Suppressor macrophage (primary cell): Measurements from ENCODE around the gene EMC1.
"Not testable (repeated sequence)": the region's sequence is repeated elsewhere in the genome, so short reads cannot be mapped to it uniquely, and the experiment has no call there.

Source experiments
- DNase-seq, 4 experiments: peaks; one replicate each; pipeline ENCODE4 v3.0.0-alpha.2; 2020 to 2022
- total RNA-seq, 17 experiments: gene quantifications; one replicate each; lab custom pipeline; 2026; ENCODE audit warnings: mixed read lengths in 6 of 17, inconsistent platforms in 3 of 17; lab: John Stamatoyannopoulos, UW

EMC1 gene
- total RNA-seq, result 59.7 to 186 (median 127) reads per million in 17 experiments

DNA sequence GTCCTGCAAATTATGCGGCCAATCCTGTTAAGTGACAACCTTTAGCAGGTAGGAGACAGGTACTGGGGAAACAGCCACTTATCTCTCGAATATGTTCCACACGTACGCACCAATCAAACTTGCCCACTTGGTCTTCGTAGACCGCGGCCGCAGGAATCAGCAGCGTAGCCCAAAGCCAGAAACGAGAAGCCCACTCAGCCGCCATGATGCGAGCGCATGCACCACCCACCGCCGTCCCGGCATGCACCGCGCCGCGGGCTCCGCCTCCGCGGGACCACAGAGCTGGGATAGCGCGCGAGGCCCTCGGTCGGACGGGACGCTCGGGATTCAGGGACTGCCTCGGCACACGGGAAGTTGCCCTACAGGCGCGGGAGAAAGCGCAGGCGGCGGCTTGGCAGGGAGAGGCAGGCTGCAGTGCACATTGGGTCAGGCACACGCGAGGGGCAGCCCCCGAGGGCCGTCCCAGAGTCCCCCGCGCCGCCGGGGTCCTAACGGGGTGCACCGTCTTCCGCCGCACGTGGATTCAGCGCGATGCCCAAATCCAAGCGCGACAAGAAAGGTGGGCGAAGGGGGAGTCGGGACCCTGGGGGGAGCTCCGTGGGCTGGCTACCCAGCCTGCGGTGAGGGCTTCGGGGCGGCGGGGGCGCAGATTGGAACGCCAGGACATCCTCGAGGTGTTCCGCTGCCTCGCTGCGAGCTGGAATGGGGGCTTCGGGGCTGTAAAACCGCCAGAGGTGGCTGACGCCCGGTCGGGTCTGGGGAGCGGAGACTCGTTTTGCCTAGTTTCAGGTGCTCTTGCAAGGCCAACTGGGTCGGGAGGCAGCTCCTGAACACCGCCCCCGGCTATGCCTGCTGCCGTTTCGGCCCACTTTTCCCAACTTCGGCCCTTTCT, at the start of gene EMC1, which contains the start of gene MRTO4:
Gene EMC1 (minus strand): TSS at position 220 of the 892 bp plus-strand sequence. CDS start 15 bp downstream, at position 205.
Gene MRTO4 (plus strand): TSS at position 501 of the 892 bp plus-strand sequence. CDS start 31 bp downstream, at position 532.
- peak; percentile 93 to 97 (median 94) for DNase-seq

DNA sequence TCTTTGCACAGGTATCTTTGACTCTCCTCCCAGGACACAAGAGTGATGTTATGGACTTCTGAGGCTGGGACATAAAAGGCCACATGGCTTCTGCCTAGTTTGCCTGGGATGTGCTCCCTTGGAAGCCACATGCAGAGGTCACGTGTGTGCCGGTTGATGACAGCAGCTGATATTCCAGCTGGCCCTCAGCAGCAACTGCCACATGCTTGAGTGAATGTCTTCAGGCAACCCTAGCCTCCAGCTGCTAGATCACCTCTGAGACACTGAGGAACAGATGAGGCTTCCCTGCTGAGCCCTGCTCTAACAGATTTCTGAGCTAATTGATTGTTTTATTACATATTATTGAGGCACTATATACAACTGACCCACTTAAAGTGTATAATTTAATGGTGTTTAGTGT, 48.9 kb upstream of the EMC1 start:
- DNase-seq, result no peak

DNA sequence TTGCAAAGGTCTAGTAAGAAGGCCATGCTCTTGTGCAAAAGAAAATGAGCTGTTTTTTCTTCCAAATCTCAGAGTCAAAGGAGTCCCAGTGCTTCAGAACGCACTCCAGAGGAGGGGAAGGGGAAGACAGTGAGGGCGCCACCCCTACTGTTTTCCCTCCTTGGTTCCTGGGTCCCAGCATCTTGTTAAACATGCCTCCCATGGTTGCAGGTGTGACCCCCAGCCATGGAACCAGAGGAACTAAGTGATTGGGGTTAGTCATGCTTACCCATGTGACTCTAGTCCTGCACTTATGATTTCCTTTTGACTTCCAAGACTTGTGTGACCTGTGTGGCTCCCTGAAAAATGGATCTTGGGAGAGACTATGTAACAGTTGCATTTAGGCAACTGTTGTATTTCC, 43.3 kb upstream of the EMC1 start:
- DNase-seq, result no peak

DNA sequence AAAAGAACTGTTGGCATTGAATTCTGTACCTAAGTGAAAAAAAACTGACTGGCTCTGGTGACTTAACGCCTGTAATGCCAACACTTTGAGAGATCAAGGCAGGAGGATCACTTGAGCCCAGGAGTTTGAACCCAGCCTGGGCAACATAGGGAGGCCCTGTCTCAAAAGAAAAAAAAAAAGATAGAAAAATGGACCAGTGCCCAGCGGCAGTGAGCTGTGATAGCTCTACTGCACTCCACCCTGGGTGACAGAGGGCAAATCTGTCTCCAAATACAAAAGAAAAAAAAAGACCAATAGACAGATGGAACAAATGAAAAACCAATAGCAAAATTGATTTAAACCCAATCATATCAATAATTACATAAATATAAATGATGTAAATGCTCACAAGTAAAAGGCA, 37.9 kb upstream of the EMC1 start:
- no peak for DNase-seq

DNA sequence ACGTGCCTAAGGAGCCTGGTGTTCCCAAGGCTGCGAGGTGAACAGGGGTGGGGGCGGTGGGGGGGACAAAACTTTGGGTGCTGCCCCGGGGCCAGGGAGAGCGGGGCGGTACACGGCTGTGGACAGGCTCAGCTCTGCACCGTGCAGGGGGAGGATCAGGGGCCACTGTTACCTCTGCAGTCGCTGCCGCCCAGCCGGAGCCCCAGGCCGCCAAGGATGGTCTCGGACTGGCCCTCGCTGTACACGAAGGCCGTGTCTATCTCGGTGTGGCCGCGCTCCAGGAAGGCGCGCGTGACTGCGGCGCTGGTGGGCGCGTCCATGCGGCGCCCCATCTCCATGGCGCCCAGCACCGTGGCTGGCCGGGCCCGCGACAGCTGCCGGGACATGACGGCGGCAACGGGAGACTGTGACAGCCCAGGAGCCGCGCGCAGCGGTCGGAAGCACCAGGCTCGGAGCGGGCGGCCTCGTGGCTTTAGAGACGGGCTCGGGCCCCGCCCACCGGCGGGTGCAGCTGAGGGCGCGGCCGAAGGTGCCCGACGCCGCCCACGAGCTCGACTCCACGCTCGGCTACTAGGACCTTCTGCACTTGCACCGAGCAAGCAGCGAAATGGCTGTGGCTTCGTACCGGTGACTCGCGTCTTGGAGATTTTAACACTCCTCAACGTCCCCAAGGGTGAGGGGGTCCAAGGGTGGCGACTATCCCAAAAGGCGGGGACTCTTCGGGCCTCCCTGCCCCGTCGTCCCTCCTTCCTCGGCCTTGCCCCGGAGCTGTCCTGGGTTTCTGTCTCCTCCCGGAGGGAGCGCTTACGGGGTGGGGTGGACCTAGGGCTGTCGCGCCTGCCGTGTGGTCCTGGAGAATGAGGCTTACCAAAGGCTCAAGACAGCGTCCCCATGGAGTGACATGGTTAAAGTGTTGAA, 37.3 kb upstream of the EMC1 start, which contains the start of gene AKR7A3:
Gene AKR7A3 (minus strand): TSS at position 447 of the 918 bp plus-strand sequence. CDS start 61 bp downstream, at position 386.
- peak; percentile 67 to 91 (median 78) for DNase-seq

DNA sequence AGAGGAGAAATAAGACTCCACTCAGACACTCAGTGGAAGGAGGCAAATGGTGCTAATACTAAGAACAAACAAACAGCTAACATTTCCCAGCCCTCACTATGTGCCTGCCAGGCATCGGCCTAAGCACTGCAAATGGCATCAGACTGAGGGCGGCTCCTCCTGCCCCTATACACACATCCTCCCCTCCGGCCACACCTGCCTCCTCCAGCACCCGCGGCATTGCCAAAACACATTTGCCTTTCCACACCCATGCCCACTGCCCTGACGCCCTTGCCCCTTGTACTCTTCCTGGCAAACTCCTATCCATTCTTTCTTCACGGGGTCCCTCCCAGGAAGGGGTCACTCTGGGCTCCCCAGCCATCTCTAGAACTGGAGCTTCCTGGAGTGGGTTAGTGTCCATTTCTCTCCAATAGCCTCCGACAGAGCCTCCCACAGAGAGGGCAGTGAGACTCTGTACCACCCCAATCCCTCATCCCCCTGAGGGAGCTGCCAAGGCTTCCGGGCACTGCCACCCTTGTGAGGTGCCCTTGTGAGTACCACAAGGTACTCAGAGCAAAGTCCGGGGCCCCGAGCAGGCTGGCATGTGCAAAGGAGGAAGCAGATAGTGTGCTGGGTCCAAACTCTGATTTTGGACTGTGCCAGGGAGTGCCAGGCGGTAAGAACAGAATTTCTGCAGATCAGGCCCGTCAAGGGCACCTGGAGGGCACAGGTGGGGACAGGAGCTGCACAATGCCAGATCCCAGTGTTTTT, 36.3 kb upstream of the EMC1 start:
- no peak for DNase-seq

DNA sequence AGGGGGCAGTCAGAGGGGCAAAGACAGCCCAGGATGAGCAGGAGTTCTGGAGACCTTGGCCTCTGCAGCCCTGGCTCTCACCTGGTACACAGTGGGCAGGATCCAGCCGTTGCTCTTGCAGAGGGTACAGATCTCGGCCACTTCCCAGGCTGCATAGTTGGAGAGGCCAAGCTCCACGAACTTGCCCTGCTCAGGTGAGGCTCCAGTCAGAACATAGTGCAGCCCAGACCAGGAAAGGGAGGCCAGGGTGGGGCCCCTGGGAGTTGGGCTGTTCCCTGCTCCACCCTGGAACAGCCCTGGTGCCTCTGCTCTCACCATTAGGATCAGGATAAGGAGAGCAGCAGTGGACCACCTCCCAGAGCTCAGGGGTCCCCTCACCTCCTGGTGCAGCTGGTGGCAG, 34.5 kb upstream of the EMC1 start:
- not testable (repeated sequence) for DNase-seq

DNA sequence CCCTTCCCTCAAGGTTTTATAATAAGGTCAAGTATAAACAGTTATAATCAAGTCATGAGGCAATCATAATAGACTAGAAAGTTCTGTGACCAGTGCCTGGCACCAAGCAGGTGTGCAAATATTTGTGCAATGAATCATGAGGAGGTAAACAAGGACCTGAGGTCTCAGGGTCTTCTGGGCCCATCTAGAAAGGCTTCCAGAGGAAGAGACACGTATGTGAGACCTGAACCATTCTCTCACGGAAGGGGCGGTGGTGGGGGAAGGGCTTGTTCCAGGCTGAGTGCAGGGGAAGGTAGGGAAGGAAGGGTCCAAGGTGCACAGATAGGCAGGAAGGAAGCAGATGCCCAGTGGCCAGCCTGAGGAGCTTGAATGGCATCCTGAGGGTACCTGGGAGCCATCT, 34.0 kb upstream of the EMC1 start:
- not testable (repeated sequence) for DNase-seq

DNA sequence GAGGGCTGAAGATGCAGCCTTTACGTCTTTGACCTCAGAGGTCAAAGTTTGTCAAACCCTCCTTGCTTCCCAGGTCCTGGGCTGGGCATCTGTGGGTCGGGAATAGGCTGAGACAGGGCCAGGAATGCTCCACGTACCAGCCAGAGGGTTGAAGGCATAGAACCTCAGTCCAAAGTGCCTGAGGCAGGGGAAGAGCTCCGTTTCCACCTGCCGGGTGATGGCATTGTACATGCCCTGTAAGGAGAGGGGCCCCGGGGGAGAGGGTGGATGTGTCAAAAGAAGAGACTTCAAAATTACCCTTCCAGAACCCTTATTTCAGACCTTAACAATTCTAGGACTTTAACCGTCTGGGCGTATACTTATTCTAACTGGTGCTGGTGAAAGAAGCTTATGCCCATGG, 33.6 kb upstream of the EMC1 start:
- DNase-seq, result no peak

DNA sequence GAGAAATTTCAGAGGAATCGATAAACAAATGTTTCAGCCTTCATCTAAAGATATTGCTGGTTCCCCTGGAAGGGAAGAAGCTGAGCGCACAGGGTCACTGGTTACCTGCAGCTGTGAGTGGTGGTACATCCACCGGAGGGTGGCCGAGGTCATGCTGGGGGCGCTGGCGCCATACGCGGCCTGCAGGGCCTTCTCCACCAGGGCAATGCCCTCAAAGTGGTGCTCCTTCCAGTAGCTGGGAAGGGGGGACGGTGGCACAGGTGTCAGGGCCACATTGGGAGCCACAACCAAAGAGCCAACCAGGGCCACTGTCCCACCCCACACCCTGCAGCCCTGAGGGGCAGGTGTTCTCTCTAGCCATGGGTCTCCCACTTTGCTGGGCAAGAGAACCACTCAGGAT, 32.6 kb upstream of the EMC1 start:
- DNase-seq, result no peak

DNA sequence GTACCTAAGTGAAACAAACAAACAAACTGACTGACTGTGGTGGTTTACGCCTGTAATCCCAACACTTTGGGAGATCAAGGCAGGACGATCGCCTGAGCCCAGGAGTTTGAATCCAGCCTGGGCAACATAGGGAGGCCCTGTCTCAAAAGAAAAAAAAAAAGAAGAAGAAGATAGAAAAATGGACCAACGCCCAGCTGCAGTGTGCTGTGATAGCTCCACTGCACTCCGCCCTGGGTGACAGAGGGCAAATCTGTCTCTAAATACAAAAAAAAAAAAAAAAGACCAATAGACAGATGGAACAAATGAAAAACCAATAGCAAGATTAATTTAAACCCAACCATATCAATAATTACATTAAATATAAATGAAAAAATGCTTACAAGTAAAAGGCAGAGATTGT, 23.3 kb upstream of the EMC1 start:
- DNase-seq, result no peak

DNA sequence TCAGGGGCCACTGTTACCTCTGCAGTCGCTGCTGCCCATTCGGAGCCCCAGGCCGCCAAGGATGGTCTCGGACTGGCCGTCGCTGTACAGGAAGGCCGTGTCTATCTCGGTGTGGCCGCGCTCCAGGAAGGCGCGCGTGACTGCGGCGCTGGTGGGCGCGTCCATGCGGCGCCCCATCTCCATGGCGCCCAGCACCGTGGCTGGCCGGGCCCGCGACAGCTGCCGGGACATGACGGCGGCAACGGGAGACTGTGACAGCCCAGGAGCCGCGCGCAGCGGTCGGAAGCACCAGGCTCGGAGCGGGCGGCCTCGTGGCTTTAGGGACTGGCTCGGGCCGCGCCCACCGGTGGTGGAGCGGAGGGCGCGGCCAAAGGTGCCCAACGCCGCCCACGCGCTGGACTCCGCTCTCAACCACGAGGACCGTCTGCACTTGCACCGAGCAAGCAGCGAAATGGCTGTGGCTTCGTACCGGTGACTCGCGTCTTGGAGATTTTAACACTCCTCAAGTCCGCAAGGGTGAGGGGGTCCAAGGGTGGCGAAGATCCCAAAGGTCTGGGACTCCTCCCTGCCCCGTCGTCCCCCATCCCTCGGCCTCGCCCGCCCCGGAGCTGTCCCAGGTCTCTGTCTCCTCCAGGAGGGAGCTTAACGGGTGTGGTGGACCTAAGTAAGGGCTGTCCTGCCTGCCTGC, 22.7 kb upstream of the EMC1 start:
- DNase-seq, result peak; percentile 15 to 65 (median 26)

DNA sequence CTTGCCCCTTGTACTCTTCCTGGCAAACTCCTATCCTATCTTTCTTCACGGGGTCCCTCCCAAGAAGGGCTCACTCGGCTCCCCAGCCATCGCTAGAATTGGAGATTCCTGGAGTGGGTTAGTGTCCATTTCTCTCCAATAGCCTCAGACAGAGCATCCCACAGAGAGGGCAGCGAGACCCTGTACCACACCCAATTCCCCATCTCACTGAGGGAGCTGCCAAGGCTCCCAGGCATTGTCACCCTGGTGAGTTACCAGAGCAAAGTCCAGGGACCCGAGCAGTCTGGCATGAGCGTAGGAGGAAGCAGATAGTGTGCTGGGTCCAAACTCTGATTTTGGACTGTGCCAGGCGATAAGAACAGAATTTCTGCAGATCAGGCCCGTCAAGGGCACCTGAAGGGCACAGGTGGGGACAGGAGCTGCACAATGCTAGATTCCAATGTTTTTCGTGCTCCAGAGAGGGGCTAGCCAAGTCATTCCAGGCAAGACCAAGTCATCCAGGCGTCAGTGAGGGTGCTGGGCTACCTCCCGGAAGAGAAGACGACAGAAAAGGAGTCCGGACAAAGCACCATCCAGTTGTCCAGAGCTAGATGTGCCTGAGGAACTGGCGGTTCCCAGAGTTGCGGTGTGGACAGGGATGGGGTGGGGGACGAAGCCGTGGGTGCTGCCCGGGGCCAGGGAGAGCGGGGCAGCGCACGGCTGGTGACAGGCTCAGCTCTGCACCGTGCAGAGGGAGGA, 22.0 kb upstream of the EMC1 start:
- DNase-seq, result no peak

DNA sequence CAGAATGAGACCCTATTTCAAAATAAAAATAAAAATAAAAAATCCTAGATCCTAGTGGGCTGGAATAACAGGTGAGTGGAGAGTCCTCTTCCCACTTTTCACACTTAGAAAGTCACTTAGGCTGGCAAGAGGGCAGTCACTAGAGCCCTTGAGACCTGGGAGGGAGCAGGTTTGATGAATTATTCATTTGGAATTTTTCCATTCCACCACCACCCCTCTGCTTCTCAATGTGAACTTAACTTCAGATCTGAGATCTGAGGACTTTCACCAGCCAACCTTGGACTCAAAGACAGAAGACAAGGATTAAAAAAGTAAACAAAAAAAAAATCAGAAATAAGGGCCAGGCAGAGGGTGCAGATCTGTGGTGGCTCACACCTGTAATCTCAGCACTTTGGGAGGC, 20.7 kb upstream of the EMC1 start:
- no peak for DNase-seq

DNA sequence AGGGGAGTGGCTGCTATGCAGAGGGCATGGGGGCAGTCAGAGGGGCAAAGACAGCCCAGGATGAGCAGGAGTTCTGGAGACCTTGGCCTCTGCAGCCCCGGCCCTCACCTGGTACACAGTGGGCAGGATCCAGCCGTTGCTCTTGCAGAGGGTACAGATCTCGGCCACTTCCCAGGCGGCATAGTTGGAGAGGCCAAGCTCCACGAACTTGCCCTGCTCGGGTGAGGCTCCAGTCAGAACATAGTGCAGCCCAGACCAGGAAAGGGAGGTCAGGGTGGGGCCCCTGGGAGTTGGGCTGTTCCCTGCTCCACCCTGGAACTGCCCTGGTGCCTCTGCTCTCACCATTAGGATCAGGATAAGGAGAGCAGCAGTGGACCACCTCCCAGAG, 19.0 kb upstream of the EMC1 start:
- not testable (repeated sequence) for DNase-seq

DNA sequence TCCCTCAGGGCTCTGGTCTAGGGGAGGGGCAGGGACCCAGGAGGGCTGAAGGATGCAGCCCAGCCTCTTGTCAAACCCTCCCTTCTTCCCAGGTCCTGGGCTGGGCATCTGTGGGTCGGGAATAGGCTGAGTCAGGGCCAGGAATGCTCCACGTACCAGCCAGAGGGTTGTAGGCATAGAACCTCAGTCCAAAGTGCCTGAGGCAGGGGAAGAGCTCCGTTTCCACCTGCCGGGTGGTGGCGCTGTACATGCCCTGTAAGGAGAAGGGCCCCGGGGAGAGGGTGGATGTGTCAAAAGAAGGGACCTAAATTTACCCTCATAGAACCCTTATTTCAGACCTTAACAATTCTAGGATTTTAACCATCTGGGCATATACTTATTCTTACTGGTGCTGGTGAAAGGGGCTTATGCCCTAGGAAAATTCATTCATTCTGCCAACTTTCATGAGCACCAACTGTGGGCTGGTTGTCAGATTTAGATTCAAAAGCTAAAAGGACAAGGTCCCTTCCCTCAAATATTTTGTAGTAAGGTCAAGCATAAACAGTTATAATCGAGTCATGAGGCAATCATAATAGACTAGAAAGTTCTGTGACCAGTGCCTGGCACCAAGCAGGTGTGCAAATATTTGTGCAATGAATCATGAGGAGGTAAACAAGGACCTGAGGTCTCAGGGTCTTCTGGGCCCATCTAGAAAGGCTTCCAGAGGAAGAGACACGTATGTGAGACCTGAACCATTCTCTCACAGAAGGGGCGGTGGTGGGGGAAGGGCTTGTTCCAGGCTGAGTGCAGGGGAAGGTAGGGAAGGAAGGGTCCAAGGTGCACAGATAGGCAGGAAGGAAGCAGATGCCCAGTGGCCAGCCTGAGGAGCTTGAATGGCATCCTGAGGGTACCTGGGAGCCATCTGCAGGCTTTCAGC, 18.4 kb upstream of the EMC1 start:
- peak in 2 of 4 experiments; percentile 15 to 27 for DNase-seq

DNA sequence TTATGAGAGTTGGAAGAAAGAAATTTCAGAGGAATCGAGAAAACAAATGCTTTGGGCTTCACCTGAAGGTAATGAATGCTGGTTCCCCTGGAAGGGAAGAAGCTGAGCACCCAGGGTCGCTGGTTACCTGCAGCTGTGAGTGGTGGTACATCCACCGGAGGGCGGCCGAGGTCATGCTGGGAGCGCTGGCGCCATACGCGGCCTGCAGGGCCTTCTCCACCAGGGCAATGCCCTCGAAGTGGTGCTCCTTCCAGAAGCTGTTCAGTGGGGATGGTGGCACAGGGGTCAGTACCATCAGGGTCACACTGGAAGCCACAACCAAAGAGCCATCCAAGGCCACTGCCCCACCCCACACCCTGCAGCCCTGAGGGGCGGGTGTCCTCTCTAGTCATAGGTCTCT, 17.1 kb upstream of the EMC1 start:
- DNase-seq, result no peak

DNA sequence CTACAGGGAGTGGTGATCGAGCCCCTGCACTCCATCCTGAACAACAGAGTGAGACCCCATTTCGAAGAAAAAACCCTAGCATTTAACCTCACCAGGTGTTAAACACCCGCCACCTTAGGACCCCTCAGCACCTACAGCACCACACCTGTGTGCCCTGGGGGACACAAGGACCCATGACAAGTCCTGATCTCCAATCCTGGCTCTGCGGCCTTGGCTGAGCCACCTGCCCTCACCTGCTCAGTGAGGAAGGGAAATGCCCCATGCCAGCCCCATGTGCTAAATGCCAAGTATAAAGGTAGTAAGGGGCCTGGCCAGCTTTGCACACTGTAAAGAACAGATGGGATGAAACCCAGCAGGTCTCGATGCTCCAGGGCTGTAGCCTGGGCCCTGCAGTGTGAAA, 11.4 kb upstream of the EMC1 start:
- no peak for DNase-seq

DNA sequence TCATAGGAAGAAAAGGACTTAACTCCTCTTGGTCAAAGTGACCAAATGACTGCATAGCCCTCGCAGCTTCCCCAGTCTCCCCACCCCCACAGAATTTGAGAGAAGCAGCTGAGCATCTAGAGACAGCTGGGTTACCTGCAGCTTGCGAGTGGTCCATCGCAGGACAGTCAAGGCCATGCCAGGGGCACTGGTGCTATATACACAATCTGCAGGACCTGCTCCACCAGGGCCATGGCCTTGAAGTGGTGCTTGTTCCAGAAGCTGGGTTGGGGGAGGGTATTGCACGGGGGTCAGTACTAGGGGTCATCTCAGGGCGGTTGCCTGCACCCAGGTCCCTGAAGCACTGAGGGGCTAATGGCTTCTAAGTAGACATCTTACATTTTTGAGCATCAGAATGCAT, 10.7 kb upstream of the EMC1 start:
- DNase-seq, result no peak
